HG03565 (cell line): ENCODE measurements around the gene SPTAN1.
"Not testable (repeated sequence)": the region's sequence is repeated elsewhere in the genome, so short reads cannot be mapped to it uniquely, and the experiment has no call there.

Source experiments
- ATAC-seq: cut with Tn5 transposase; IDR thresholded peaks from one replicate; pipeline ENCODE4 v1.9.1; 2021; ENCODE audit warnings: mild to moderate bottlenecking, moderate library complexity; ENCODE audit not compliant: unreplicated experiment

Gene SPTAN1

GRCh38 chr9:128631636-128632035 is 79.2 kb downstream of the SPTAN1 start:
- ATAC-seq, result no peak

GRCh38 chr9:128632066-128632465 is 79.7 kb downstream of the SPTAN1 start:
- no peak for ATAC-seq

- no peak for ATAC-seq
These were observed 80.1 kb downstream of the SPTAN1 start for GRCh38 chr9:128632486-128632885.

- ATAC-seq, result no peak
These were observed 80.7 kb downstream of the SPTAN1 start for GRCh38 chr9:128633057-128633456.

- ATAC-seq, result no peak
These were observed 81.2 kb downstream of the SPTAN1 start for GRCh38 chr9:128633601-128634000.

- no peak for ATAC-seq
These were observed 81.7 kb downstream of the SPTAN1 start for GRCh38 chr9:128634111-128634510.

- no peak for ATAC-seq
These were observed 82.4 kb downstream of the SPTAN1 start for GRCh38 chr9:128634651-128635262.

- no peak for ATAC-seq
These were observed 83.1 kb downstream of the SPTAN1 start for GRCh38 chr9:128635266-128636023.

- no peak for ATAC-seq
These were observed 83.6 kb downstream of the SPTAN1 start for GRCh38 chr9:128636024-128636390.

- ATAC-seq, result no peak
These were observed 84.5 kb downstream of the SPTAN1 start for GRCh38 chr9:128636556-128637530.

GRCh38 chr9:128637656-128638055 is 85.3 kb downstream of the SPTAN1 start:
- no peak for ATAC-seq

- no peak for ATAC-seq
These were observed 86.2 kb downstream of the SPTAN1 start for GRCh38 chr9:128638580-128638979.

GRCh38 chr9:128640603-128641002 is 88.2 kb downstream of the SPTAN1 start:
- no peak for ATAC-seq

- ATAC-seq, result no peak
These were observed 90.4 kb downstream of the SPTAN1 start for GRCh38 chr9:128642675-128643245.

- ATAC-seq, result peak; percentile 58
These were observed 91.3 kb downstream of the SPTAN1 start for GRCh38 chr9:128643519-128644300.

- ATAC-seq, result not testable (repeated sequence)
These were observed 95.8 kb downstream of the SPTAN1 start for GRCh38 chr9:128648206-128648605.

GRCh38 chr9:128651798-128652197 is 99.4 kb downstream of the SPTAN1 start:
- ATAC-seq, result no peak

- ATAC-seq, result no peak
These were observed 101.5 kb downstream of the SPTAN1 start for GRCh38 chr9:128653908-128654307.

GRCh38 chr9:128654481-128654880 is 102.1 kb downstream of the SPTAN1 start:
- ATAC-seq, result no peak
